ENCODE data around the gene RNF144A. TPM values are rescaled to one million over a fixed set of nuclear protein-coding genes. Genes with fewer than 3 reads are reported as not detected.

Gene RNF144A
- total and polyA plus RNA-seq, 10 of the 15 experiments (the other 5 are each of a cell fraction or from before 2014, with no cell fraction given), result 0.02 to 12.1 (median 0.48) TPM; not detected in 1

GRCh38 chr2:7061921-7062320 lies 144.7 kb downstream of the RNF144A start:
- in situ Hi-C loops (cut with MboI) (no loop called here), intact Hi-C loops (cut with micrococcal nuclease; ENCODE audit: unreplicated experiment) (no loop called here)
- TF ChIP-seq HDAC6 (IDR thresholded peaks at IDR 0.05; ENCODE audit: unreplicated experiment) (no peak), BRCA1 (IDR thresholded peaks at IDR 0.05; ENCODE audit: low read depth, low read length) (no peak), CBX5 (IDR thresholded peaks at IDR 0.05; ENCODE audit: low read depth) (no peak), POLR2AphosphoS5 (IDR thresholded peaks at IDR 0.05; ENCODE audit: low read length) (no peak), CBX3 (IDR thresholded peaks at IDR 0.05; ENCODE audit: borderline replicate concordance, low read depth) (no peak), TCF12 (IDR thresholded peaks at IDR 0.05; ENCODE audit: low read depth, low read length) (no peak), ZBED1 (IDR thresholded peaks at IDR 0.05; ENCODE audit: borderline replicate concordance) (no peak), NR2C2 (IDR thresholded peaks at IDR 0.05; ENCODE audit: borderline replicate concordance, control insufficient read depth, insufficient read length, low read depth) (no peak), NFXL1 (IDR thresholded peaks at IDR 0.05; ENCODE audit: borderline replicate concordance) (no peak), HDAC2 (IDR thresholded peaks at IDR 0.05) (no peak), HSF1 (IDR thresholded peaks at IDR 0.05; ENCODE audit: low read depth, low read length) (no peak), SPI1 (IDR thresholded peaks at IDR 0.05; ENCODE audit: borderline replicate concordance, insufficient read depth, low read depth, low read length) (no peak), SIX5 (IDR thresholded peaks at IDR 0.05; ENCODE audit: low read depth, low read length, severe bottlenecking) (no peak)
- TF ChIP-seq, protein P1, sequence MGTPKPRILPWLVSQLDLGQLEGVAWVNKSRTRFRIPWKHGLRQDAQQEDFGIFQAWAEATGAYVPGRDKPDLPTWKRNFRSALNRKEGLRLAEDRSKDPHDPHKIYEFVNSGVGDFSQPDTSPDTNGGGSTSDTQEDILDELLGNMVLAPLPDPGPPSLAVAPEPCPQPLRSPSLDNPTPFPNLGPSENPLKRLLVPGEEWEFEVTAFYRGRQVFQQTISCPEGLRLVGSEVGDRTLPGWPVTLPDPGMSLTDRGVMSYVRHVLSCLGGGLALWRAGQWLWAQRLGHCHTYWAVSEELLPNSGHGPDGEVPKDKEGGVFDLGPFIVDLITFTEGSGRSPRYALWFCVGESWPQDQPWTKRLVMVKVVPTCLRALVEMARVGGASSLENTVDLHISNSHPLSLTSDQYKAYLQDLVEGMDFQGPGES (IDR thresholded peaks at IDR 0.05), result no peak
- no peaks in the 10 kb centered on the region for H3K27me3 ChIP-seq (replicated peaks in 1 of 2; ENCODE audit: control insufficient read depth in 2 of 2, insufficient read depth in 2 of 2, low read length in 1 of 2)
- no peak overlapping the region for H3K27ac ChIP-seq (ENCODE audit: control insufficient read depth, insufficient read depth)
- FAIRE-seq (no peak), ATAC-seq (no peak), DNase-seq (ENCODE audit: low read depth, low spot score) (no peak)
- peaks cover 13% of the 10 kb centered on the region for H3K4me1 ChIP-seq (ENCODE audit: control insufficient read depth, insufficient read depth, low read length)
- CTCF ChIA-PET, result interaction anchor here (1.1 to 1.5 kb wide), 4 partner anchors 18 to 164 kb away, joined by 3 to 9 read pairs (median 6); no protein-coding TSS in a partner anchor
- H3K4me3 ChIP-seq, result no peak overlapping the region
- RAD21 ChIA-PET (ENCODE audit: unreplicated experiment), result interaction anchor here (1.4 kb wide), 1 partner anchor 165 kb away, joined by 3 read pairs; no protein-coding TSS in a partner anchor
- no peaks in the 10 kb centered on the region for H3K79me2 ChIP-seq (ENCODE audit: control insufficient read depth, insufficient read depth, low read length)
- WGBS (ENCODE audit: insufficient coverage, insufficient replicate concordance, low lambda C conversion rate, missing lambda C conversion rate), result 57% methylated on average over 3 of the region's 3 CpGs
- no TSS peak for BruUV-seq (replicated peaks)
- POLR2A ChIA-PET, result no interaction called here
- SMC1A ChIA-PET (ENCODE audit: uncharacterized antibody, unreplicated experiment), result interaction anchor here (0.6 to 1.4 kb wide), 3 partner anchors 18 to 227 kb away, joined by 3 to 6 read pairs (median 3); no protein-coding TSS in a partner anchor
- no peaks in the 10 kb centered on the region; the same call in 2 of the 3 replicates for H3K9me3 ChIP-seq (replicated peaks; ENCODE audit: control insufficient read depth, insufficient read depth, low read length)
- no peak overlapping the region for H2AFZ ChIP-seq (ENCODE audit: control insufficient read depth, low read depth, low read length)
- H3K4me2 ChIP-seq (ENCODE audit: control insufficient read depth, insufficient read depth), result no peak overlapping the region
- no peaks in the 10 kb centered on the region for H4K20me1 ChIP-seq (ENCODE audit: control insufficient read depth, insufficient read depth)
- no peak overlapping the region for H3K9ac ChIP-seq (ENCODE audit: control insufficient read depth, insufficient read depth, low read length)
- H3K36me3 ChIP-seq (ENCODE audit: control insufficient read depth in 2 of 2, insufficient read depth in 2 of 2, low read length in 1 of 2), result no peaks in the 10 kb centered on the region
